NCI-H1436 treated with DMSO at 0.1 percent for 48 hours (cell line): ENCODE measurements around the gene SYCP3.
"Not testable (repeated sequence)": the region's sequence is repeated elsewhere in the genome, so short reads cannot be mapped to it uniquely, and the experiment has no call there.

Experiments
- DNase-seq: peaks from one replicate; lab custom pipeline; 2025; lab: John Stamatoyannopoulos, UW

The SYCP3 gene

GRCh38 chr12:101759396-101760047, 20.3 kb upstream of the SYCP3 start:
- DNase-seq = no peak

GRCh38 chr12:101750152-101750551, 10.9 kb upstream of the SYCP3 start:
- DNase-seq = no peak

- no peak for DNase-seq
Observed at GRCh38 chr12:101749657-101750056, 10.4 kb upstream of the SYCP3 start.

- DNase-seq = no peak
Observed at GRCh38 chr12:101748907-101749306, 9.6 kb upstream of the SYCP3 start.

GRCh38 chr12:101747697-101748096, 8.4 kb upstream of the SYCP3 start:
- DNase-seq = no peak

- DNase-seq = no peak
Observed at GRCh38 chr12:101746661-101747060, 7.4 kb upstream of the SYCP3 start.

- DNase-seq = no peak
Observed at GRCh38 chr12:101746196-101746595, 6.9 kb upstream of the SYCP3 start.

- DNase-seq = no peak
Observed at GRCh38 chr12:101745481-101745880, 6.2 kb upstream of the SYCP3 start.

GRCh38 chr12:101743724-101744472, 4.6 kb upstream of the SYCP3 start:
- no peak for DNase-seq

GRCh38 chr12:101743242-101743641, 4.0 kb upstream of the SYCP3 start:
- no peak for DNase-seq

- no peak for DNase-seq
Observed at GRCh38 chr12:101740980-101741379, 1.7 kb upstream of the SYCP3 start.

GRCh38 chr12:101740566-101740965, 1.3 kb upstream of the SYCP3 start:
- no peak for DNase-seq

- no peak for DNase-seq
Observed at GRCh38 chr12:101737476-101737875, 1.8 kb downstream of the SYCP3 start.

- not testable (repeated sequence) for DNase-seq
Observed at GRCh38 chr12:101734482-101734881, 4.8 kb downstream of the SYCP3 start.

- no peak for DNase-seq
Observed at GRCh38 chr12:101733166-101733565, 6.1 kb downstream of the SYCP3 start.

GRCh38 chr12:101732318-101732717, 6.9 kb downstream of the SYCP3 start:
- no peak for DNase-seq

GRCh38 chr12:101729842-101730241, 9.4 kb downstream of the SYCP3 start:
- DNase-seq = no peak

- DNase-seq = no peak
Observed at GRCh38 chr12:101727098-101727497, 12.2 kb downstream of the SYCP3 start.

GRCh38 chr12:101722392-101722791, 16.9 kb downstream of the SYCP3 start:
- DNase-seq = no peak

- no peak for DNase-seq
Observed at GRCh38 chr12:101720118-101720517, 19.1 kb downstream of the SYCP3 start.

GRCh38 chr12:101719566-101719965, 19.7 kb downstream of the SYCP3 start:
- no peak for DNase-seq

- no peak for DNase-seq
Observed at GRCh38 chr12:101714877-101715444, 24.3 kb downstream of the SYCP3 start.

GRCh38 chr12:101713930-101714329, 25.3 kb downstream of the SYCP3 start:
- DNase-seq = no peak
